Measurements from ENCODE around the gene DLGAP4. TPM values are rescaled to one million over a fixed set of nuclear protein-coding genes. Genes with fewer than 3 reads are reported as not detected.
A peak's percentile ranks its signal among the peaks of the same experiment; 100 is the strongest.

DLGAP4 gene
- total and polyA plus RNA-seq, 10 of the 15 experiments (the other 5 are each of a cell fraction or from before 2014, with no cell fraction given) = 0.42 to 43.3 (median 19.0) TPM

GRCh38 chr20:36501367-36502006 lies 195.3 kb downstream of the DLGAP4 start (continued):
- TF ChIP-seq BCLAF1 (IDR thresholded peaks at IDR 0.05) (no peak), NKRF (conservative IDR thresholded peaks at IDR 0.05) (no peak), SKIL (IDR thresholded peaks at IDR 0.05; ENCODE audit: low read depth, poor library complexity, severe bottlenecking) (no peak), TCF7 (IDR thresholded peaks at IDR 0.05; ENCODE audit: borderline replicate concordance) (peak; percentile 55), JUNB (IDR thresholded peaks at IDR 0.05) (no peak), MEF2B (IDR thresholded peaks at IDR 0.05; ENCODE audit: partially characterized antibody, poor library complexity, severe bottlenecking) (peak; percentile 54), POU2F2 (IDR thresholded peaks at IDR 0.05; ENCODE audit: borderline replicate concordance, low read depth, low read length) (no peak), SUPT20H (IDR thresholded peaks at IDR 0.05; ENCODE audit: borderline replicate concordance, control insufficient read depth, low read depth, low read length) (no peak), CBFB (IDR thresholded peaks at IDR 0.05; ENCODE audit: low read depth) (no peak), RB1 (IDR thresholded peaks at IDR 0.05; ENCODE audit: borderline replicate concordance) (no peak), RUNX3 (IDR thresholded peaks at IDR 0.05; ENCODE audit: low read length) (no peak), EZH2 (IDR thresholded peaks at IDR 0.05; ENCODE audit: borderline replicate concordance, control insufficient read depth, low read depth, low read length) (no peak), MEF2A (IDR thresholded peaks at IDR 0.05; ENCODE audit: insufficient read depth, low read depth, low read length) (no peak), SMAD5 (IDR thresholded peaks at IDR 0.05; ENCODE audit: low read depth) (no peak), HDAC6 (IDR thresholded peaks at IDR 0.05; ENCODE audit: unreplicated experiment) (no peak), CHD1 (IDR thresholded peaks at IDR 0.05; ENCODE audit: low read depth, low read length) (no peak), CUX1 (IDR thresholded peaks at IDR 0.05; ENCODE audit: insufficient replicate concordance, low read depth, low read length) (no peak)

All from GM12878 (cell line).